ENCODE results near the gene MSH3.
"Not testable (repeated sequence)": the region's sequence is repeated elsewhere in the genome, so short reads cannot be mapped to it uniquely, and the experiment has no call there.

MSH3 gene

GRCh38 chr5:80834710-80835109 lies 180.3 kb downstream of the MSH3 start:
- H3K9me3 ChIP-seq (ENCODE audit: control insufficient read depth, low read depth, low read length): no peaks in the 10 kb centered on the region
- no peak overlapping the region for H3K27ac ChIP-seq (ENCODE audit: low read length)
- H3K4me3 ChIP-seq (ENCODE audit: low read length): no peak overlapping the region
- no peaks in the 10 kb centered on the region for H3K4me1 ChIP-seq (ENCODE audit: control insufficient read depth, low read depth, low read length)
- H3K27me3 ChIP-seq (ENCODE audit: control insufficient read depth, insufficient read depth, low read length): no peaks in the 10 kb centered on the region
- no peak overlapping the region for H3K9ac ChIP-seq (ENCODE audit: low read length)
- H3K36me3 ChIP-seq (ENCODE audit: control insufficient read depth, low read depth, low read length): no peaks in the 10 kb centered on the region

- no peak overlapping the region for H3K4me3 ChIP-seq (ENCODE audit: low read length)
- H3K9me3 ChIP-seq (ENCODE audit: control insufficient read depth, low read depth, low read length): no peaks in the 10 kb centered on the region
- no peaks in the 10 kb centered on the region for H3K36me3 ChIP-seq (ENCODE audit: control insufficient read depth, low read depth, low read length)
- H3K9ac ChIP-seq (ENCODE audit: low read length): no peak overlapping the region
- no peaks in the 10 kb centered on the region for H3K27me3 ChIP-seq (ENCODE audit: control insufficient read depth, insufficient read depth, low read length)
- H3K4me1 ChIP-seq (ENCODE audit: control insufficient read depth, low read depth, low read length): no peaks in the 10 kb centered on the region
- no peak overlapping the region for H3K27ac ChIP-seq (ENCODE audit: low read length)
Measured at GRCh38 chr5:80835128-80835527, 180.7 kb downstream of the MSH3 start.

DNA sequence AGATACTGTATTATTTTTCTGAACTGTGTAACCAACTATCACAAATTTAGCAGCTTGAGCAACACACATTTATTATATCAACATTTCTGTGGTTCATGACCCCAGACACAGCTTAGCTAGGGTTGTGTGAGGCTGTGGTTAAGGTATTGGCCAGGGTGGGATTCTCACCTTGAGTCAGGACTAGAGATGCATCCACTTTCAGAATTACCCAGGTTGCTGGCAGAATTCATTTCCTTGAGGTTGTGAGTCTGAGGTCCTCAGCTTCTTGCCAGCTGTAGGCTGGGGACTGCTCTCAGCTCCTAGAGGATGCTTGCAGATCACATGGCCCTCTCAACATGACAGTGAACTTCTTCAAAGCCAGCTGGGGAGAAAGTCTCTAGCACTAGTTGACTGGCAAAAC lies 183.2 kb downstream of the MSH3 start:
- no peaks in the 10 kb centered on the region for H3K27me3 ChIP-seq (ENCODE audit: control insufficient read depth, insufficient read depth, low read length)

GRCh38 chr5:80841026-80841797 lies 186.8 kb downstream of the MSH3 start:
- H3K27ac ChIP-seq (ENCODE audit: low read length); H3K9ac ChIP-seq (ENCODE audit: low read length); H3K27me3 ChIP-seq (ENCODE audit: control insufficient read depth, insufficient read depth, low read length); H3K36me3 ChIP-seq (ENCODE audit: control insufficient read depth, low read depth, low read length); H3K9me3 ChIP-seq (ENCODE audit: control insufficient read depth, low read depth, low read length); H3K4me1 ChIP-seq (ENCODE audit: control insufficient read depth, low read depth, low read length); H3K4me3 ChIP-seq (ENCODE audit: low read length): not testable (repeated sequence)

More for the DNA sequence above, 183.2 kb downstream of the MSH3 start:
- Histone ChIP-seq H3K27ac (ENCODE audit: low read length) (no peak overlapping the region), H3K9me3 (ENCODE audit: control insufficient read depth, low read depth, low read length) (no peaks in the 10 kb centered on the region), H3K36me3 (ENCODE audit: control insufficient read depth, low read depth, low read length) (no peaks in the 10 kb centered on the region), H3K4me3 (ENCODE audit: low read length) (no peak overlapping the region), H3K9ac (ENCODE audit: low read length) (no peak overlapping the region), H3K4me1 (ENCODE audit: control insufficient read depth, low read depth, low read length) (no peaks in the 10 kb centered on the region)

DNA sequence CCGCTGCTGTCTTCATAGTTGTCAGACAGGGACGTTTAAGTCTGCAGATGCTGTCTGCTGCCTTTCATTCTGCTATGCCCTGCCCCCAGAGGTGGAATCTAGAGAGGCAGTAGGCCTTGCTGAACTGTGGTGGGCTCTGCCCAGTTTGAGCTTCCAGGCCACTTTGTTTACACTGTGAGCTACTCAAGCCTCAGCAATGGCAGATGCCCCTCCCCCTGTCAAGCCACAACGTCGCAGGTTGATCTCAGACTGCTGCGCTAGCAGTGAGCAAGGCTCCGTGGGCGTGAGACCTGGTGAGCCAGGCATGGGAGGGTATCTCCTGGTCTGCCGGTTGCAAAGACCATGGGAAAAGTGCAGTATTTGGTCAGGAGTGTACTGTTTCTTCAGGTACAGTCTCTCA lies 192.0 kb downstream of the MSH3 start:
- H3K4me3 ChIP-seq (ENCODE audit: low read length); H3K9me3 ChIP-seq (ENCODE audit: control insufficient read depth, low read depth, low read length); H3K4me1 ChIP-seq (ENCODE audit: control insufficient read depth, low read depth, low read length); H3K27me3 ChIP-seq (ENCODE audit: control insufficient read depth, insufficient read depth, low read length); H3K27ac ChIP-seq (ENCODE audit: low read length); H3K9ac ChIP-seq (ENCODE audit: low read length); H3K36me3 ChIP-seq (ENCODE audit: control insufficient read depth, low read depth, low read length): not testable (repeated sequence)

DNA sequence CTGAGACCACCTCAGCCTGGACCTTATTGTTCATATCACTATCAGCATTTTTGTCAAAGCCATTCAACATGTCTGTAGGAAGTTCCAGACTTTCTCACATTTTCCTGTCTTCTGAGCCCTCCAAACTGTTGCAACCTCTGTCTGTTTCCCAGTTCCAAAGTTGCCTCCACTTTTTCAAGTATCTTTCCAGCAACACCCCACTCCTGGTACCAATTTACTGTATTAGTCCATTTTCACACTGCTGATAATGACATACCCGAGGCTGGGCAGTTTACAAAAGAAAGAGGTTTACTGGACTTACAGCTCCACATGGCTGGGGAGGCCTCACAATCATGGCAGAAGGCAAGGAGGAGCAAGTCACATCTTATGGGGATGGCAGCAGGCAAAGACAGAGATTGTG lies 195.7 kb downstream of the MSH3 start:
- not testable (repeated sequence) for H3K27me3 ChIP-seq (ENCODE audit: control insufficient read depth, insufficient read depth, low read length); H3K9ac ChIP-seq (ENCODE audit: low read length); H3K4me3 ChIP-seq (ENCODE audit: low read length); H3K9me3 ChIP-seq (ENCODE audit: control insufficient read depth, low read depth, low read length); H3K27ac ChIP-seq (ENCODE audit: low read length); H3K36me3 ChIP-seq (ENCODE audit: control insufficient read depth, low read depth, low read length); H3K4me1 ChIP-seq (ENCODE audit: control insufficient read depth, low read depth, low read length)

GRCh38 chr5:80852331-80853245 lies 198.1 kb downstream of the MSH3 start:
- peaks cover 7% of the 10 kb centered on the region for H3K9me3 ChIP-seq (ENCODE audit: control insufficient read depth, low read depth, low read length)
- H3K4me1 ChIP-seq (ENCODE audit: control insufficient read depth, low read depth, low read length): no peaks in the 10 kb centered on the region
- H3K27me3 ChIP-seq (ENCODE audit: control insufficient read depth, insufficient read depth, low read length): no peaks in the 10 kb centered on the region
- no peak overlapping the region for H3K9ac ChIP-seq (ENCODE audit: low read length)
- H3K36me3 ChIP-seq (ENCODE audit: control insufficient read depth, low read depth, low read length): no peaks in the 10 kb centered on the region
- no peak overlapping the region for H3K27ac ChIP-seq (ENCODE audit: low read length)
- H3K4me3 ChIP-seq (ENCODE audit: low read length): no peak overlapping the region

DNA sequence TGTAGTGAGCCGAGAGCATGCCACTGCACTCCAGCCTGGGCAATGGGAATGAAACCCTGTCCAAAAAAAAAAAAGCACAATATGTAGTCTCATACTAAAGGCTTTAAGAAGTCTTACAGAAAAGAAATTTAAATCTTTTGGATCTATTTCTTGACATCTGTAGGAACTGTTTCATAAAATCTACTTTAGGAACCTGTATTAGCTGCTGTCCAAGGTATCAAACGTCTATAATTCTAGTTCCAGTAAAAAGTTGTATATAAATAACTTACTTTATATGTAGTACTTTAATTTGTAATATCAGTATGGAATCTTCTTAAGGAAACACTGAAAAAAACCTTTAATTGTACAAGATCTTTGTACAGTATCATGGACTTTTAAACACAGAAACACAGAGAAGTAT lies 199.0 kb downstream of the MSH3 start:
- Histone ChIP-seq H3K36me3 (ENCODE audit: control insufficient read depth, low read depth, low read length) (no peaks in the 10 kb centered on the region), H3K4me3 (ENCODE audit: low read length) (no peak overlapping the region), H3K27me3 (ENCODE audit: control insufficient read depth, insufficient read depth, low read length) (no peaks in the 10 kb centered on the region), H3K27ac (ENCODE audit: low read length) (no peak overlapping the region), H3K9ac (ENCODE audit: low read length) (no peak overlapping the region), H3K4me1 (ENCODE audit: control insufficient read depth, low read depth, low read length) (no peaks in the 10 kb centered on the region), H3K9me3 (ENCODE audit: control insufficient read depth, low read depth, low read length) (peaks cover 7% of the 10 kb centered on the region)

DNA sequence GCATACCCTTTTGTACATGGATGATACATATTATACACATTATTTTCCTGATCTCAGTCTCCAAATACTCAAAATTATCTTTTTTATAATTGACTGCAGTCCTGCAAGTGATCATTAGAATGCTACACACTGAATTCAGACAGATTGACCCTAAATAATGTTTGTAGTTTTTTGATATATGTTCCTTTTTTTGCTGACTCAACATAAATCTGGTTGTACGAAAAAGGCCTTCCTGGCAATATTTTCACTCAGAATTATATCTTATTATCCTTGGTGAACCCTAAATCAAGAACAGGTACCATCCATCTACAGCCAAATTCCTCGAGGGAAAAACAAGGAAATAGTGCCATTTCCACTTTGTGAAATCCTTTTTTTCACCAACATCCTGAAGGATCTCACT lies 200.1 kb downstream of the MSH3 start:
- no peak overlapping the region for H3K9ac ChIP-seq (ENCODE audit: low read length)
- no peaks in the 10 kb centered on the region for H3K36me3 ChIP-seq (ENCODE audit: control insufficient read depth, low read depth, low read length)
- H3K4me1 ChIP-seq (ENCODE audit: control insufficient read depth, low read depth, low read length): no peaks in the 10 kb centered on the region
- no peak overlapping the region for H3K4me3 ChIP-seq (ENCODE audit: low read length)
- H3K9me3 ChIP-seq (ENCODE audit: control insufficient read depth, low read depth, low read length): peaks cover 7% of the 10 kb centered on the region
- H3K27me3 ChIP-seq (ENCODE audit: control insufficient read depth, insufficient read depth, low read length): no peaks in the 10 kb centered on the region
- no peak overlapping the region for H3K27ac ChIP-seq (ENCODE audit: low read length)

GRCh38 chr5:80860924-80861613 lies 206.6 kb downstream of the MSH3 start:
- Histone ChIP-seq H3K9ac (ENCODE audit: low read length) (no peak overlapping the region), H3K27me3 (ENCODE audit: control insufficient read depth, insufficient read depth, low read length) (no peaks in the 10 kb centered on the region), H3K36me3 (ENCODE audit: control insufficient read depth, low read depth, low read length) (no peaks in the 10 kb centered on the region), H3K4me1 (ENCODE audit: control insufficient read depth, low read depth, low read length) (no peaks in the 10 kb centered on the region), H3K9me3 (ENCODE audit: control insufficient read depth, low read depth, low read length) (no peaks in the 10 kb centered on the region), H3K27ac (ENCODE audit: low read length) (no peak overlapping the region), H3K4me3 (ENCODE audit: low read length) (no peak overlapping the region)

- H3K36me3 ChIP-seq (ENCODE audit: control insufficient read depth, low read depth, low read length): no peaks in the 10 kb centered on the region
Measured at GRCh38 chr5:80863708-80864107, 209.3 kb downstream of the MSH3 start.

More at GRCh38 chr5:80863708-80864107, 209.3 kb downstream of the MSH3 start:
- H3K9me3 ChIP-seq (ENCODE audit: control insufficient read depth, low read depth, low read length): no peaks in the 10 kb centered on the region
- H3K27me3 ChIP-seq (ENCODE audit: control insufficient read depth, insufficient read depth, low read length): no peaks in the 10 kb centered on the region
- no peak overlapping the region for H3K4me3 ChIP-seq (ENCODE audit: low read length)
- no peak overlapping the region for H3K9ac ChIP-seq (ENCODE audit: low read length)
- H3K27ac ChIP-seq (ENCODE audit: low read length): no peak overlapping the region
- no peaks in the 10 kb centered on the region for H3K4me1 ChIP-seq (ENCODE audit: control insufficient read depth, low read depth, low read length)

All from iPS-18a (cell line).